GM12873 (cell line): ENCODE results near the gene PPP2R5D.

Experiments
- CTCF ChIP-seq: IDR thresholded peaks from 2 replicates; pipeline ENCODE4 v1.5.1; 2012; ENCODE audit warnings: low read depth, mild to moderate bottlenecking, moderate library complexity, low read length, control low read depth; ENCODE audit not compliant: insufficient read depth; ENCODE audit errors: missing control alignments

Gene PPP2R5D

GRCh38 chr6:42987533-42988451 is 3.4 kb downstream of the PPP2R5D start:
- TF ChIP-seq CTCF, result no peak

GRCh38 chr6:42988486-42989020 is 4.2 kb downstream of the PPP2R5D start:
- TF ChIP-seq CTCF, result no peak

DNA sequence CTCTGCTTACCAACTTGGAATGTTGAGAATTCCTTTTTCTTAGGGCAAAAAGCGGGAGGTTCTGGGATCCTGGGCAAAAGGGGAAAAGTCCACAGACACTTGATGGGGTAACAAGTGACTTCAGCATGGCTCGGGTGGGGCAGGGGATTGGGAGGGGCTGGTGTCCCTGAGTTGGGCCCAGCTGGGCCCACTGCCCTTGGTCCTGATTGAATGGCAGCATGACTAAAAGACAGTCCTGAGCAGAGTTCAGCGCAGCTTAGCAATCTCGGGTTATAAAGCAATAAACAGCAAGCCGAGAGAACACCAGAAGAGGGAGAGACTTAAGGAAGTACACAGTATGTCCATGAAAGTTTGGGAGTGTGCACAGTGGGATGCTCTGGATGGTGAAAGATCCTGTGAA is 5.6 kb downstream of the PPP2R5D start:
- no peak for TF ChIP-seq CTCF

GRCh38 chr6:42993445-42993844 is 9.1 kb downstream of the PPP2R5D start:
- TF ChIP-seq CTCF, result no peak

DNA sequence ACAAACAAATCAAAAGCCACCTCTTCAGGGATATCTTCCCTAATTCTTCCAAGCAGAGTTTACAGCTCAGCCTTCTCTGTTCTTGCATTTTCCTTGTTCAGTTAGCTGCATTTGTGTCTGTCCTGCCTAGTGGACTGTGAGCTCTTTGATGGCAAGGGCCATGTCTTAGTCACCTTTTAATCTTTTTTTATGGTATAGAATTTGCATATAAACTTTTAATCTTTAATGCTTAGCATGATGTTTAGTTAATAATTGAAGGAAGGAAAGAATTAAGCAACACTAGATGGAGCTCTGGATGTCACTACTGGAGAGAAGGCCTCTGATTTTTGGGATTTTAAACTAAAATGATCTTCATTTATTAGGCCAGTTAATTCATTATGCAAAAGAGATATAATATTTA is 12.1 kb downstream of the PPP2R5D start:
- no peak for TF ChIP-seq CTCF

- no peak for TF ChIP-seq CTCF
Observed at GRCh38 chr6:43001843-43002242, 17.5 kb downstream of the PPP2R5D start.

DNA sequence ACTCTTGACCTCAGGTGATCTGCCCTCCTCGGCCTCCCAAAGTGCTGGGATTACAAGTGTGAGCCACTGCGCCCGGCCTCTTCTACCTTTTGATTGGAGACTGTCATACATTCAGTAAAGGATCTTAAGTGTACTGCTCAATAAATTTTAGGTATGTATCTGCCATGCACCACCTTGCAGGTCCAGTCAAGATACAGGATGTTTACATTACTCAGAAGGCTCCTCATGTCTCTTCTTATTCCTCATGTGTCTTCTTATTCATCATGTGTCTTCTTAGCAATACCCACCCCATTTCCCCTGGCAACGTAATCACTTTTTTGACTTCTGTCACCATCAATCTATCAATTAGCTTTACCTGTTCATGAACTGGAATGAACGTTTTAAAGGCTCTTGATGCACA is 21.5 kb downstream of the PPP2R5D start:
- TF ChIP-seq CTCF, result no peak
